Neural progenitor cell (in vitro differentiated cells): ENCODE data around the gene DNAJC15. TPM values are rescaled to one million over a fixed set of nuclear protein-coding genes. Genes with fewer than 3 reads are reported as not detected.

Experiments used
- DNase-seq: peaks from one replicate; pipeline ENCODE4 v3.0.0-alpha.2; 2016; ENCODE audit warnings: low spot score
- H2AFZ ChIP-seq: fragments of 200-600 bp; sonication (generic); replicated peaks from 2 replicates; pipeline ENCODE4 v1.6.1; 2016; ENCODE audit warnings: antibody characterized with exemption
- H3F3A ChIP-seq: fragments of 200-600 bp; sonication (generic); 2 replicates; pipeline ENCODE4 v1.6.1; 2016; ENCODE audit warnings: antibody characterized with exemption, low read depth
- H3K27ac ChIP-seq: fragments of 200-600 bp; sonication (generic); 2 replicates; pipeline ENCODE4 v1.5.1; 2016; ENCODE audit warnings: mild to moderate bottlenecking
- H3K27me3 ChIP-seq: fragments of 200-600 bp; sonication (generic); 2 replicates; pipeline ENCODE4 v1.6.1; 2016; ENCODE audit warnings: mild to moderate bottlenecking, moderate library complexity
- H3K36me3 ChIP-seq: fragments of 200-600 bp; sonication (generic); 2 replicates; pipeline ENCODE4 v1.5.1; 2016
- H3K4me1 ChIP-seq: fragments of 200-600 bp; sonication (generic); 2 replicates; pipeline ENCODE4 v1.6.1; 2016; ENCODE audit warnings: mixed run types
- H3K4me2 ChIP-seq: fragments of 200-600 bp; sonication (generic); 2 replicates; pipeline ENCODE4 v1.6.1; 2016
- H3K4me3 ChIP-seq: fragments of 200-600 bp; sonication (generic); 2 replicates; pipeline ENCODE4 v1.5.1; 2016
- H3K79me2 ChIP-seq: fragments of 200-600 bp; sonication (generic); 2 replicates; pipeline ENCODE4 v1.6.1; 2016; ENCODE audit warnings: low read depth
- H3K9ac ChIP-seq: fragments of 200-600 bp; sonication (generic); 2 replicates; pipeline ENCODE4 v1.6.1; 2016
- H3K9me3 ChIP-seq: fragments of 200-600 bp; sonication (generic); 2 replicates; pipeline ENCODE4 v1.5.1; 2016; ENCODE audit warnings: low read depth
- H4K20me1 ChIP-seq: fragments of 200-600 bp; sonication (generic); 2 replicates; pipeline ENCODE4 v1.6.1; 2016; ENCODE audit warnings: low read depth
- H3K27ac Mint-ChIP-seq: 3 replicates; pipeline ENCODE4 v1.8.0; 2021; ENCODE audit warnings: mixed read lengths
- H3K27me3 Mint-ChIP-seq: 2 replicates; pipeline ENCODE4 v1.8.0; 2022; ENCODE audit warnings: low read depth, mild to moderate bottlenecking, inconsistent platforms, moderate library complexity, mixed read lengths; ENCODE audit not compliant: insufficient read depth
- H3K36me3 Mint-ChIP-seq: 3 replicates; pipeline ENCODE4 v1.8.0; 2021; ENCODE audit warnings: mixed read lengths
- H3K4me1 Mint-ChIP-seq: 3 replicates; pipeline ENCODE4 v1.8.0; 2021; ENCODE audit warnings: mixed read lengths
- H3K4me3 Mint-ChIP-seq: 3 replicates; pipeline ENCODE4 v1.8.0; 2021; ENCODE audit warnings: mild to moderate bottlenecking, moderate library complexity, mixed read lengths
- H3K9me3 Mint-ChIP-seq: 3 replicates; pipeline ENCODE4 v1.8.0; 2020; ENCODE audit warnings: mixed read lengths
- EZH2 ChIP-seq: fragments of 200-600 bp; sonication (generic); IDR thresholded peaks from 2 replicates; pipeline ENCODE4 v1.6.1; 2017; ENCODE audit warnings: antibody characterized with exemption, mild to moderate bottlenecking, moderate library complexity
- EZH2phosphoT487 ChIP-seq: fragments of 200-600 bp; sonication (generic); IDR thresholded peaks from 2 replicates; pipeline ENCODE4 v1.6.1; 2017; ENCODE audit warnings: antibody characterized with exemption
- total RNA-seq: library from RNA; depleted of rRNA; stranded (reverse); fragments of >200 nt; gene quantifications from 2 replicates; pipeline ENCODE4 v1.2.3, GENCODE V29; 2015; ENCODE audit warnings: low replicate concordance
- TF ChIP-seq, protein P1 (sequence below): fragments of 200-600 bp; sonication (generic); IDR thresholded peaks from 2 replicates; pipeline ENCODE4 v1.5.1; 2017; ENCODE audit warnings: antibody characterized with exemption, mild to moderate bottlenecking

DNAJC15 gene
- total RNA-seq, 1 donor from 2014 or later, result 3.2 TPM

DNA sequence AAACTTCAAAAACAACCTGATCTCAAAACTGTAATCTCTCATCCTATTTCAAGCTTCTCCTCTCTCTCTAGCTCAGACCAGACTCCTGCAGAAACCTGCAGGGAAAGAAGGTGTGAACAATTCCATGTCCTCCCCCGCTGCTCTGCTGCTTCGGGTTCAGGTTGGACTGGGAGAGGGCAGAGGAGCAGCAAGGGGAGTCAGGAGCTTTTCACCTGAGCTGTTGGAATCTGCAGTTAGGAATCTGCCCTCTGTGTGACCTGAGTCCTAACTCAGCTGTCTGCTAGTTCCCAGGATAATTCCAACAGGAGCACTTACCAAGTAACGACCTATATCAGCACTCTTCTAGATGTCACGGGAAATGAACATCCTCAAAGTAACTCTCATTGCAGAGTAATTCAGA, 118.3 kb downstream of the DNAJC15 start:
- Histone ChIP-seq H3K9me3 (no peaks in the 10 kb centered on the region), H3K79me2 (no peaks in the 10 kb centered on the region), H3K36me3 (no peaks in the 10 kb centered on the region), H3K4me3 (no peak overlapping the region), H3K27ac (no peak overlapping the region), H4K20me1 (no peaks in the 10 kb centered on the region), H3F3A (peaks cover 6% of the 10 kb centered on the region), H3K4me1 (peaks cover 6% of the 10 kb centered on the region), H3K27me3 (no peaks in the 10 kb centered on the region), H2AFZ (no peak overlapping the region), H3K9ac (no peak overlapping the region), H3K4me2 (no peak overlapping the region)
- Mint-ChIP-seq H3K27ac (no peak overlapping the region), H3K27me3 (peaks cover 8% of the 10 kb centered on the region), H3K4me1 (peaks cover 14% of the 10 kb centered on the region), H3K36me3 (no peaks in the 10 kb centered on the region), H3K9me3 (no peaks in the 10 kb centered on the region), H3K4me3 (no peak overlapping the region)
- TF ChIP-seq EZH2phosphoT487, result no peak
- TF ChIP-seq, protein P1, sequence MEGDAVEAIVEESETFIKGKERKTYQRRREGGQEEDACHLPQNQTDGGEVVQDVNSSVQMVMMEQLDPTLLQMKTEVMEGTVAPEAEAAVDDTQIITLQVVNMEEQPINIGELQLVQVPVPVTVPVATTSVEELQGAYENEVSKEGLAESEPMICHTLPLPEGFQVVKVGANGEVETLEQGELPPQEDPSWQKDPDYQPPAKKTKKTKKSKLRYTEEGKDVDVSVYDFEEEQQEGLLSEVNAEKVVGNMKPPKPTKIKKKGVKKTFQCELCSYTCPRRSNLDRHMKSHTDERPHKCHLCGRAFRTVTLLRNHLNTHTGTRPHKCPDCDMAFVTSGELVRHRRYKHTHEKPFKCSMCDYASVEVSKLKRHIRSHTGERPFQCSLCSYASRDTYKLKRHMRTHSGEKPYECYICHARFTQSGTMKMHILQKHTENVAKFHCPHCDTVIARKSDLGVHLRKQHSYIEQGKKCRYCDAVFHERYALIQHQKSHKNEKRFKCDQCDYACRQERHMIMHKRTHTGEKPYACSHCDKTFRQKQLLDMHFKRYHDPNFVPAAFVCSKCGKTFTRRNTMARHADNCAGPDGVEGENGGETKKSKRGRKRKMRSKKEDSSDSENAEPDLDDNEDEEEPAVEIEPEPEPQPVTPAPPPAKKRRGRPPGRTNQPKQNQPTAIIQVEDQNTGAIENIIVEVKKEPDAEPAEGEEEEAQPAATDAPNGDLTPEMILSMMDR, result no peak
- TF ChIP-seq EZH2, result no peak
- no peak for DNase-seq

DNA sequence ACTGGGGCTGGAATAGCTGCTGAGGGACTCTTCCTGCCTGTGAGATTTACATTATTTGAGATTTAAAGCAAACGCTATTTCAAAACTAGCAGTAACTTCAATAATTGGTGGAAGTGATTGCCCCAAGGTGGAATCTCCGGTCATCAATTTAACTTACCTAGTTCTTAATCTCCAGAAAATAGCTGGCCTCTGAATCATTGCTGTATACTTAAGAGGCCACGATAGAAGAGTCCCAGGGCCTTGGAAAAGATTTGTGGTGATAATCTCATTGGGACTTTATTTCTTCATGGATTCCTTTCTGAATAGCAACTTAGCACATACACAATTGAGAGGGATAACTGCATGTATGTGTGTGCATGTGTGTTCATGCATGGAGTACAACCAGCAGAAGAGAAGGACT, 120.2 kb downstream of the DNAJC15 start:
- Histone ChIP-seq H3K4me2 (no peak overlapping the region), H3K4me1 (peaks cover 6% of the 10 kb centered on the region), H3K79me2 (no peaks in the 10 kb centered on the region), H3K27ac (no peak overlapping the region), H3K9ac (no peak overlapping the region), H3K4me3 (no peak overlapping the region), H3K9me3 (no peaks in the 10 kb centered on the region), H2AFZ (no peak overlapping the region), H3K36me3 (no peaks in the 10 kb centered on the region), H3K27me3 (no peaks in the 10 kb centered on the region), H4K20me1 (no peaks in the 10 kb centered on the region), H3F3A (peaks cover 6% of the 10 kb centered on the region)
- DNase-seq, result no peak
- no peaks in the 10 kb centered on the region for H3K36me3 Mint-ChIP-seq
- TF ChIP-seq, protein P1, result no peak
- no peak for TF ChIP-seq EZH2phosphoT487
- TF ChIP-seq EZH2, result no peak
- no peak overlapping the region for H3K4me3 Mint-ChIP-seq
- peaks cover 3% of the 10 kb centered on the region for H3K27me3 Mint-ChIP-seq
- no peaks in the 10 kb centered on the region for H3K9me3 Mint-ChIP-seq
- no peak overlapping the region for H3K27ac Mint-ChIP-seq
- H3K4me1 Mint-ChIP-seq, result peaks cover 14% of the 10 kb centered on the region

DNA sequence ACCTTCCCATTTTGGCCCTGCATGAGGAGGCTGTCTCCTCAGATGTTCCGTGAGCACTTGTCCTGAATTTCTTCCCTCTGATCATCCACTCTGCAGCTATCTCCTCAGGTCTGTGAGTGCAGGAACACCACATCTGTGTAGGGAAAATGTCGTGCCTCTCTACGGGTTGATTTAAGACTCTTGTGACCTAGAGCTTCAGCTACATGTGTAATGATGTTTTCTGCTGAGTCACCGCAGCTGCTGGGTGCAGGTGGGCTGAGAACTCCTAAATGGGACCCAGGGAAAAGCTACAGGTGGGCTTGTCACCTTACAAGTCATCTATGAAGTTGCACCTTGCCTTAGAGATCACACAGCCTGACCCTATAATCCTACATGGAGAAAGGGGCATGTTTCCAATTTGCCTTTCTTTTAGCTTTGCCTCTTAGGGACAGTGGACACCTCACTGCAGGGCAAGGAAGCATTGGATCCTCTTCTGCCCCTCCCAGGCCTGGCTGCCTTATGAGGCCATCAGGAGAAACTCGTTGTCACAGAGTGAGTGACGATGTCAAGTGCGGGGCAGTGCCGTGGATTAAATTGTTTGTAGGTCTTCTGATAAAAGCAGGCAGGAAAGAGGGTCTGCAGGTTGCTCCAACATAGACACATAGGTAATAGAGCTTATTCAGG, 122.3 kb downstream of the DNAJC15 start:
- Histone ChIP-seq H3K79me2 (no peaks in the 10 kb centered on the region), H3F3A (peaks cover 6% of the 10 kb centered on the region), H3K4me2 (no peak overlapping the region), H3K36me3 (no peaks in the 10 kb centered on the region), H3K9me3 (no peaks in the 10 kb centered on the region), H3K27me3 (no peaks in the 10 kb centered on the region), H3K9ac (no peak overlapping the region), H3K4me3 (no peak overlapping the region), H3K4me1 (peaks cover 6% of the 10 kb centered on the region), H3K27ac (no peak overlapping the region), H4K20me1 (no peaks in the 10 kb centered on the region), H2AFZ (no peak overlapping the region)
- peaks cover 3% of the 10 kb centered on the region for H3K27me3 Mint-ChIP-seq
- TF ChIP-seq EZH2phosphoT487, result no peak
- TF ChIP-seq, protein P1, result no peak
- H3K27ac Mint-ChIP-seq, result no peak overlapping the region
- no peaks in the 10 kb centered on the region for H3K36me3 Mint-ChIP-seq
- H3K9me3 Mint-ChIP-seq, result no peaks in the 10 kb centered on the region
- no peak for DNase-seq
- H3K4me3 Mint-ChIP-seq, result no peak overlapping the region
- H3K4me1 Mint-ChIP-seq, result peaks cover 9% of the 10 kb centered on the region
